Ectodermal cell (in vitro differentiated cells): ENCODE results near the gene CYP51A1.
"Not testable (repeated sequence)": the region's sequence is repeated elsewhere in the genome, so short reads cannot be mapped to it uniquely, and the experiment has no call there.

Experiments used
- H3K27ac ChIP-seq: 2 replicates; pipeline ENCODE4 v1.7.0; 2013; ENCODE audit warnings: mild to moderate bottlenecking, low read depth, low read length; ENCODE audit not compliant: insufficient read depth, poor library complexity, severe bottlenecking
- H3K27me3 ChIP-seq: 2 replicates; pipeline ENCODE4 v1.7.0; 2013; ENCODE audit warnings: mild to moderate bottlenecking, low read length; ENCODE audit not compliant: insufficient read depth, control insufficient read depth, poor library complexity, severe bottlenecking
- H3K36me3 ChIP-seq: one replicate; pipeline ENCODE4 v1.7.0; 2013; ENCODE audit warnings: low read length; ENCODE audit not compliant: control insufficient read depth, insufficient read depth
- H3K4me1 ChIP-seq: one replicate; pipeline ENCODE4 v1.7.0; 2013; ENCODE audit warnings: low read length; ENCODE audit not compliant: control insufficient read depth, insufficient read depth
- H3K4me3 ChIP-seq: 2 replicates; pipeline ENCODE4 v1.7.0; 2013; ENCODE audit warnings: low read depth, low read length, control low read depth; ENCODE audit not compliant: insufficient read depth
- H3K9me3 ChIP-seq: 2 replicates; pipeline ENCODE4 v1.7.0; 2013; ENCODE audit warnings: mild to moderate bottlenecking, low read length, moderate library complexity; ENCODE audit not compliant: control insufficient read depth
- WGBS, 2 experiments: methylation state at CpG; one replicate each; pipeline ENCODE4 v1.1.7; 2013; ENCODE audit warnings: missing lambda C conversion rate in 2 of 2; 5-methylcytosine and 5-hydroxymethylcytosine counted together

Gene CYP51A1

GRCh38 chr7:92121681-92122080 is 12.6 kb downstream of the CYP51A1 start:
- H3K27me3 ChIP-seq: no peaks in the 10 kb centered on the region
- no peak overlapping the region for H3K27ac ChIP-seq
- H3K36me3 ChIP-seq: peaks cover 33% of the 10 kb centered on the region
- H3K4me1 ChIP-seq: no peaks in the 10 kb centered on the region
- H3K9me3 ChIP-seq: no peaks in the 10 kb centered on the region
- H3K4me3 ChIP-seq: no peak overlapping the region

DNA sequence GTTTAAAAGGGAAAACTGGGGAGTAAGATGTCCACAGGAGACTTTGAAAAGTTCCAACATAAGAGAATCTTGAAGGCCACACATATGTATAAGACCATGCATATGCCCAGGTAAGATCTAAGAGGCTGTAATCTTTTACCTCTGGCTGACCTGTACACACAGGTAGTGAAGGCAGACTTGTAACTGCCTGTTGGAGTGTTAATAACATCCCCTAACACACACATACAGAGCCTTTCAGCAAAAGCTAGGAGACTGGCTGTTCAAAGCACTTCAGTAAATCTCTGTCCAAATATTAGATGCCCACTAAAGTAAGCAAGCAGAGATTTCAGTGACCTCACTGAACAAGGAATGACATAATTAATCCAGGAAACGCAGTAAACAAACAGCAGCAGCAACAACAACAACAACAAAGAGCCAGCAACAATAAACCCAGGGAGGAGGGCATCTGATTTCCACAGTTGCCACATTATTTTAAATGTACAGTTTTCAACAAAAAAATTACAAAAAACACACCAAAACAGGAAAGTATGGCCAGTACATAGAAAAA is 15.0 kb downstream of the CYP51A1 start:
- H3K36me3 ChIP-seq: peaks cover 29% of the 10 kb centered on the region
- H3K27me3 ChIP-seq: no peaks in the 10 kb centered on the region
- no peak overlapping the region for H3K27ac ChIP-seq
- no peaks in the 10 kb centered on the region for H3K4me1 ChIP-seq
- H3K4me3 ChIP-seq: no peak overlapping the region
- 88 to 90% methylated on average over 1 of the region's 1 CpG for WGBS, 2 experiments
- H3K9me3 ChIP-seq: no peaks in the 10 kb centered on the region

DNA sequence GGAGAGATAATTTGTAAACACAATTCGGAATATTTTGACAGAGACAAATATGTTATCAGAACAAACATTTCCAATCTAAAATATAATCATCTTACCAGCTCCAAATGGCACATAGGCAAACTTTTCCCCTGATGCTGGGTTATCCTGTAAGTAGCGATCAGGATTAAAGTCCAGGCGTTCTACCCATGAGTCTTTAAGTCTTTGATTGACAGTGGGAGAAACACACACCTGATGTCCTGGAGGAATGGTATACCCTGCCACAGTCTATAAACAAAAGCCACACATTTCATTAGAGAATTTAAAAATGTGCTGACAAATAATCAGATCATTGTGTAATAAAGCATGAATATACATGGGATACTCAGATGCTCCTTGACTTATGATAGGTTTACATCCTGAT is 17.3 kb downstream of the CYP51A1 start:
- 94 to 95% methylated on average over 3 of the region's 3 CpGs for WGBS, 2 experiments
- H3K27me3 ChIP-seq: no peaks in the 10 kb centered on the region
- no peak overlapping the region for H3K27ac ChIP-seq
- no peaks in the 10 kb centered on the region for H3K9me3 ChIP-seq
- H3K4me1 ChIP-seq: no peaks in the 10 kb centered on the region
- no peak overlapping the region for H3K4me3 ChIP-seq
- H3K36me3 ChIP-seq: peaks cover 8% of the 10 kb centered on the region

DNA sequence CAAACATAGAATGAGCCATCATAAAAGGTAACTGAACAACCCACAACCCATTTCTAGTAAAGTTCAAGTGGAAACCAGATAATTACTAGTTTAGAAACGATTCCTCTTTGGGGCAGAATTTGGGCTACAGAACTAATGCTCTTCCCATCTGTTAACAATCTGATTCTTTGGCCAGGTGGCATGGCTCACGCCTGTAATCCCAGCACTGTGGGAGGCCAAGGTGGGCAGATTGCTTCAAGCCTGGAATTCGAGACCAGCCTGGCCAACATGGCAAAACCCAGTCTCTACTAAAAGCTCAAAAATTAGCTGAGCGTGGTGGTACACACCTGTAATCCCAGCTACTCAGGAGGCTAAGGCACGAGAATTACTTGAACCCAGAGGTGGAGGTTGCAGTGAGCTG is 18.5 kb downstream of the CYP51A1 start:
- Histone ChIP-seq H3K36me3 (peaks cover 6% of the 10 kb centered on the region), H3K4me3 (no peak overlapping the region)

DNA sequence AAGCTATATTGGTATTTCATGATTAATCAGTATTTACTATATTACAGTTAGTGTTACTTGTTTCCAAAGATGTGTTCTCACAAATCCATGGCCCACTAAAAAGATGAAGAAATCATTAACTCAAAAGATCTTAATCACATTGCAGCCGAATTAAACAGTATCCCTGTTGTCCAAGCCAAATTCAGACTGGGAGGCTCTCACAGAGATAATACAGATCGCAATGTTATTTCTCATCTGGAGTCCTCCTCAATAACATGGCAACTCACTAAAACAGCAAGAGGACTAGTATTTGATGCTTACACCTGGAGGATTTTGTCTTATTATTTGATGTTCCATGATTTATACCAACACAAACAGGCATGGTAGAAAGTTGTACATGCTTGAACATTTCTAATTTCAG is 23.4 kb downstream of the CYP51A1 start:
- H3K27me3 ChIP-seq: no peaks in the 10 kb centered on the region
- WGBS, 2 experiments: 94 to 96% methylated on average over 2 of the region's 2 CpGs
- peaks cover 20% of the 10 kb centered on the region for H3K36me3 ChIP-seq
- H3K9me3 ChIP-seq: no peaks in the 10 kb centered on the region
- no peak overlapping the region for H3K27ac ChIP-seq
- H3K4me1 ChIP-seq: no peaks in the 10 kb centered on the region
- H3K4me3 ChIP-seq: no peak overlapping the region

More for the DNA sequence above, 18.5 kb downstream of the CYP51A1 start:
- Histone ChIP-seq H3K9me3 (no peaks in the 10 kb centered on the region), H3K4me1 (no peaks in the 10 kb centered on the region), H3K27me3 (no peaks in the 10 kb centered on the region), H3K27ac (no peak overlapping the region)
- 89 to 91% methylated on average over 5 of the region's 5 CpGs for WGBS, 2 experiments

GRCh38 chr7:92108821-92109220 is 25.5 kb downstream of the CYP51A1 start:
- no peaks in the 10 kb centered on the region for H3K4me1 ChIP-seq
- no peaks in the 10 kb centered on the region for H3K27me3 ChIP-seq
- peaks cover 17% of the 10 kb centered on the region for H3K36me3 ChIP-seq
- no peak overlapping the region for H3K27ac ChIP-seq
- no peaks in the 10 kb centered on the region for H3K9me3 ChIP-seq
- 92 to 96% methylated on average over 6 to 7 of the region's 8 CpGs for WGBS, 2 experiments
- no peak overlapping the region for H3K4me3 ChIP-seq

GRCh38 chr7:92102862-92103261 is 31.4 kb downstream of the CYP51A1 start:
- not testable (repeated sequence) for H3K4me1 ChIP-seq, H3K9me3 ChIP-seq, H3K4me3 ChIP-seq, H3K27me3 ChIP-seq, H3K27ac ChIP-seq
- WGBS, 2 experiments: 90 to 92% methylated on average over 5 of the region's 5 CpGs
- peaks cover 33% of the 10 kb centered on the region for H3K36me3 ChIP-seq

DNA sequence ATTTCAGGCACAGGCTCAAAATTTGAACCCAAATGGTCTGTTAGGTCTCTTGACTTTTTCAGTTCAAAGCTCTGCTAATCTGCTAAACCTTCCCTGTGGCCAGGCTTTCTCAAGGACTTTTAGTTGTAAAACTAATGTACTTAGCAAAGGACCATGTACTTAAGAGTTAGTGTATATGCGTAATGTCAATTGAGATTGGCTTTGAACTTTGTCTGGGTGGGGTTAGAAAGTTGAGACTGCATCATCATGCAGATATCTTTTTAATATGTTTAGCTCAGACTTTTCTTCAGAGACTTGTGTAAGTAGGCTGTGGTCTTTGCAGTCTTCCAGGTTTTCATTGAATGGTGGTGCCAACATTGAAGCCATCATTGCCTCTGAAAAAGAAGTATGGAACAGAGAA is 33.7 kb downstream of the CYP51A1 start:
- Histone ChIP-seq H3K9me3 (no peaks in the 10 kb centered on the region), H3K27me3 (no peaks in the 10 kb centered on the region), H3K4me3 (no peak overlapping the region), H3K4me1 (no peaks in the 10 kb centered on the region), H3K27ac (no peak overlapping the region), H3K36me3 (peaks cover 36% of the 10 kb centered on the region)
- 92 to 97% methylated on average over 1 of the region's 1 CpG for WGBS, 2 experiments

- no peak overlapping the region for H3K27ac ChIP-seq
- H3K4me1 ChIP-seq: no peaks in the 10 kb centered on the region
- no peaks in the 10 kb centered on the region for H3K9me3 ChIP-seq
- H3K27me3 ChIP-seq: no peaks in the 10 kb centered on the region
- 86 to 90% methylated on average over 1 of the region's 1 CpG for WGBS, 2 experiments
- H3K36me3 ChIP-seq: peaks cover 32% of the 10 kb centered on the region
- H3K4me3 ChIP-seq: no peak overlapping the region
Measured at GRCh38 chr7:92095380-92095779, 38.9 kb downstream of the CYP51A1 start.

DNA sequence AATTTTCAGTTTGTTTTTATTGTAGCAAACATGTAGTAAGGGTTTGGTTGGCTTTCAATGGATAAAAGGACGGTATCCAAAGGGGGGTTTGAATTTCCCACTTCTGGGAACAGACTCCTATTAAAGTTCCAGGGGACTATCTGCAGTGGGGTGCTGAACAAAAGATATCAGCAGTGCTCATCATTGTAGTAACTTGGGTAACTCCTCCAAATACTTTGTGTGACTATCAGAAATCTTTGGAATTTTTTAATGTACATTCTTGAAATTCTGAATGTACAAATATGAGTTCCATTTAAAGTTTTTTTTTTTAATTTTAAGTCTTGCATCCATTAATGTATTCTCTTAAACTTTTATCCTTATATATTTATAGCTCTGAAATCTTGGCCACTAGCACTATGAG is 42.1 kb downstream of the CYP51A1 start:
- no peaks in the 10 kb centered on the region for H3K27me3 ChIP-seq
- peaks cover 30% of the 10 kb centered on the region for H3K36me3 ChIP-seq
- no peak overlapping the region for H3K4me3 ChIP-seq
- H3K4me1 ChIP-seq: no peaks in the 10 kb centered on the region
- WGBS, 2 experiments: 94% methylated on average over 1 of the region's 1 CpG
- no peak overlapping the region for H3K27ac ChIP-seq
- H3K9me3 ChIP-seq: no peaks in the 10 kb centered on the region

GRCh38 chr7:92088266-92088665 is 46.0 kb downstream of the CYP51A1 start:
- Histone ChIP-seq H3K27ac (no peak overlapping the region), H3K27me3 (no peaks in the 10 kb centered on the region), H3K4me1 (no peaks in the 10 kb centered on the region), H3K36me3 (peaks cover 36% of the 10 kb centered on the region), H3K4me3 (no peak overlapping the region), H3K9me3 (no peaks in the 10 kb centered on the region)
- 94 to 100% methylated on average over 1 of the region's 1 CpG for WGBS, 2 experiments
